ENCODE results near the gene GTF2F2.
"Not testable (repeated sequence)": the region's sequence is repeated elsewhere in the genome, so short reads cannot be mapped to it uniquely, and the experiment has no call there.

GTF2F2 gene

DNA sequence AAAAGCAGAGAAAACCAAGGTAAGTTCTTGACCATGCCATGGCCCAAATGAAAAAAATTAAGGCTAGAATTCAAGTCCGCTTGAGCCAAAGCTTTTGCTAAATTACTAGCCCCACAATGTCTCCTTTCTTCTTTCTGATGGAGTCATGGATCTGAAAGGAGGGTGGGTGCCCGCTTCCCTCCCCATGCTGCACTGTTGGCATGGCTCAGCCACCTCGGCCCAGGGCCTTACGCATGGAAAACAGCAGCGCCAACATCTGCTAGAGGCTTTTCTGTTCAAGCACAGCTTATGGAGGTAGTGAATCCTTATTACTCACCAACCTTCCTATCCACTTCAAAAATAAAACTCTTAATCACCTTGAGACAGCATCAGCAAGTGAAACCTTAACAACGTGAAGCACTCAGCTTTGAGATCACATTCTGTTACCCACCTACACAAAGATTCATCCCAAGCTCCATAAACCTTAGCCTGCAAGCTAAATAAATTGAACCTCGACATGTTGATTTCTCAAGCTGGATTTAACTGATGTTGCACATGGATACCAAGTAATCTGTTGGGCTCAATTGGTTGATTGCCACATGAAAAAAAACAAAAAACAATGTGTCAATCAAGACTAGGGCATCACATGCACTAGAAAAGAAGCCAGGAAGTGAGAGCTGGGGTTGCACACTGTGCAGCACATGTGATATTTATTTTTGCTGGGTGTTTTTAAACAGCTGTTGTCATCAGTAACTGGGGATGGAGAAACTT lies 177.3 kb downstream of the GTF2F2 start:
- TF ChIP-seq, protein P1, sequence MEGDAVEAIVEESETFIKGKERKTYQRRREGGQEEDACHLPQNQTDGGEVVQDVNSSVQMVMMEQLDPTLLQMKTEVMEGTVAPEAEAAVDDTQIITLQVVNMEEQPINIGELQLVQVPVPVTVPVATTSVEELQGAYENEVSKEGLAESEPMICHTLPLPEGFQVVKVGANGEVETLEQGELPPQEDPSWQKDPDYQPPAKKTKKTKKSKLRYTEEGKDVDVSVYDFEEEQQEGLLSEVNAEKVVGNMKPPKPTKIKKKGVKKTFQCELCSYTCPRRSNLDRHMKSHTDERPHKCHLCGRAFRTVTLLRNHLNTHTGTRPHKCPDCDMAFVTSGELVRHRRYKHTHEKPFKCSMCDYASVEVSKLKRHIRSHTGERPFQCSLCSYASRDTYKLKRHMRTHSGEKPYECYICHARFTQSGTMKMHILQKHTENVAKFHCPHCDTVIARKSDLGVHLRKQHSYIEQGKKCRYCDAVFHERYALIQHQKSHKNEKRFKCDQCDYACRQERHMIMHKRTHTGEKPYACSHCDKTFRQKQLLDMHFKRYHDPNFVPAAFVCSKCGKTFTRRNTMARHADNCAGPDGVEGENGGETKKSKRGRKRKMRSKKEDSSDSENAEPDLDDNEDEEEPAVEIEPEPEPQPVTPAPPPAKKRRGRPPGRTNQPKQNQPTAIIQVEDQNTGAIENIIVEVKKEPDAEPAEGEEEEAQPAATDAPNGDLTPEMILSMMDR (IDR thresholded peaks at IDR 0.05; ENCODE audit: low read length, missing control alignments): no peak
- no peak overlapping the region for H3K4me3 ChIP-seq (replicated peaks; ENCODE audit: low read depth, low read length)
- DNase-seq (ENCODE audit: low read depth): no peak

GRCh38 chr13:45298206-45298505 lies 177.8 kb downstream of the GTF2F2 start:
- no peak for DNase-seq (ENCODE audit: low read depth)
- no peak overlapping the region for H3K4me3 ChIP-seq (replicated peaks; ENCODE audit: low read depth, low read length)
- TF ChIP-seq, protein P1 (IDR thresholded peaks at IDR 0.05; ENCODE audit: low read length, missing control alignments): no peak

GRCh38 chr13:45298550-45298949 lies 178.2 kb downstream of the GTF2F2 start:
- not testable (repeated sequence) for DNase-seq (ENCODE audit: low read depth); H3K4me3 ChIP-seq (replicated peaks; ENCODE audit: low read depth, low read length)

DNA sequence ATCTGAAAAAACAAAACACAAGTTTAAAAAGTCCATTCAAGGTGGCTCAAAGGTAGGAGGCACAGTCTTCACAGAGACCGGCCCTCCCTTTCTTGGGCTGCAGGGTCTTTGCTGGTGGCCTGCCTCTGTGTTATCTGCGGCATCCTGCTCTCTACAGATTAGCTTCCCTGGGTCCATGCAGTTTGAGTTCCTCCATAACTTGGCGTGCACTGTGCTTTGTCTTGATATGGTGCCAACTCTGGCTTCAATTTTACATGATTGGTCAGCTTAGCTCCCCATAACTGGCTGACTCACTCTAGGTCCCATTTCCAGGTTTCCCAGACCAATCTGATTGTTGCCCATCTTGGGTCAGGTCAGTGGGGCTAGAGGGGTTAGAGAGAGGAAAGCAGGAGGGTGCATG lies 178.9 kb downstream of the GTF2F2 start:
- no peak overlapping the region for H3K4me3 ChIP-seq (replicated peaks; ENCODE audit: low read depth, low read length)
- DNase-seq (ENCODE audit: low read depth): peak; percentile 66
- TF ChIP-seq, protein P1 (IDR thresholded peaks at IDR 0.05; ENCODE audit: low read length, missing control alignments): no peak

- TF ChIP-seq, protein P1 (IDR thresholded peaks at IDR 0.05; ENCODE audit: low read length, missing control alignments): no peak
- no peak overlapping the region for H3K4me3 ChIP-seq (replicated peaks; ENCODE audit: low read depth, low read length)
- DNase-seq (ENCODE audit: low read depth): no peak
These were observed 180.1 kb downstream of the GTF2F2 start for GRCh38 chr13:45300190-45300985.

DNA sequence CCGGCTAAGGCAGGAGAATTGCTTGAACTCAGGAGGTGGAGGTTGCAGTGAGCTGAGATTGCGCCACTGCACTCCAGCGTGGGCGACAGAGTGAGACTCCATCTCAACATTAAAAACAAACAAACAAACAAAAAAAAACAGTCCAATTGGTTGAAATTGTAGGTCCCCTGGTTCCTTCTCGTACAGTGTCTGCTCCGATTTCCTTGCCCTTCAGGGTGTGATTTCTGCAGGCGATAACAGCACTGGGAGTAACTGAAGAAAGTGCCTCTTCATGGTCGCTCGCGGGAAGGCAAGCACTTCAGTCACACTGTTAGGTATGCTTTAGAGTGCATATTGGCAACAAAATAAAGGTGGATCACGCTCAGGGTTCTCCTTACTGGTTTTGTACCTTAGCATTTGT lies 181.0 kb downstream of the GTF2F2 start:
- TF ChIP-seq, protein P1 (IDR thresholded peaks at IDR 0.05; ENCODE audit: low read length, missing control alignments): no peak
- H3K4me3 ChIP-seq (replicated peaks; ENCODE audit: low read depth, low read length): no peak overlapping the region
- no peak for DNase-seq (ENCODE audit: low read depth)

DNA sequence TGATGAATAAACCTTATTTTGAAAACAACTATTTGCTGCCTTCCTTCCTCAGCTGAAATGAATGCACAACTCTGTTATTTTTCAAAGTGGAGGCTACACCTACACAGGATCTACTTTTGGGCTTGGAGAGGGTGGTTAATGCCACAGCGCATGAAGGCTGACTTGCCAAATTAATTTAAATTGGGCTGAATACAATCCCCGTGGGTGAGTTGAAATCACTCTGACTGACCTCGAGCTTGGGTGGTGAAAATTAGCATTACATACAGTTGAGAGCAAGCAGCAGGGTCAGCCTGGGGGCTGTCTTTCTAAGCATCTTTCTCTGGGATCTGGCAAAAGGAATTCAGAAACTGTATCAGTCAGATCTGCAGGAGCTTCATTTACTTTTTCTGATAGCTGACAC lies 182.2 kb downstream of the GTF2F2 start:
- DNase-seq (ENCODE audit: low read depth): no peak
- TF ChIP-seq, protein P1 (IDR thresholded peaks at IDR 0.05; ENCODE audit: low read length, missing control alignments): no peak

More for the DNA sequence above, 182.2 kb downstream of the GTF2F2 start:
- no peak overlapping the region for H3K4me3 ChIP-seq (replicated peaks; ENCODE audit: low read depth, low read length)
